GM21619 (cell line): ENCODE results near the gene CLCN1.

Experiments
- ATAC-seq: cut with Tn5 transposase; IDR thresholded peaks from one replicate; pipeline ENCODE4 v1.9.1; 2021; ENCODE audit not compliant: unreplicated experiment

Gene CLCN1

DNA sequence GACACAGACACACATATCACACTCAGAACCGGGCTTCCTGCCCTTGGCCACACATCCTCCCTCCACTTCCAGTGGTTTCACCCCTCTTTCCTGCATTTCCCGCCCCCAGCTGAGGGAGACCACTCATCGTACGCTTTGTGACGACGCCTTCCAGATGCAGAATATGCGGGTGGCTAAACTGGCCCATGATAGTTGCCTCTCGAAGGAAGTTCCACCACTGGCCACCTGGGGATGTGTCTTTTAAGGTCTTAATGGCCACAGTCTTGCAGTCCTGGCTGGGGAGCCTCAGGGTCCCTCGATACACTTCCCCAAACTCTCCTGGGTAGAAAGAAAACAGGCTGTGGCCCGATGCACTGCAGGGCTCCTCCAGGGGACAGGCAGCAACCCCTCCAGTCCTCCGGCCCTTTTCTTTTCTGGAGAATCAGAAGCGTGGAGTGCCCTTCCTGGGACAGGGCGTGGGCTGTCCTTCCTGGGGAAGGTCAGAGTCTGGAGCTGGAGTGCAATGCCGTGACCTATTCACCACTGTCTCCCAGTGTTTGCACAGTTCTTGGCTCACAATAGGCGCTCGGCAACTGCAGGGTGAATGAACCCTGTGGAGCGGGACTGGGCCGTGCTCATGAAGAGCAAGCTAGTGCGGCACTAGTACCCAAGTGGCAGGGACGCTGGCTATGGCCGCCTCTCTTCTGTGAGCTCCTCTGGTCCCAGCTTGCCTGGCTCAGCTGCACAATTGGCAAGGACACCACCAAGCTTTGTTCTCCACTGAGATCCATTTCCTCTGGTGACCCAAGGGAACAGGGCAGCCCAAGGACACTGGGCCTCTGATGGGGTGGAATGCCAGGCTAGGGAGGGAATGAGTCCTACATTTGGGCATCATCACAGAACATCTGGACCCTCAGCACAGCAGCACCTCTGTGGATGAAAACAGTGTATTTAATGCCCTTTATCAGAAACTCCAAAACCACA, 79.6 kb downstream of the CLCN1 start:
- no peak for ATAC-seq

GRCh38 chr7:143396182-143396581, 80.3 kb downstream of the CLCN1 start:
- no peak for ATAC-seq

- ATAC-seq: no peak
These were observed 81.0 kb downstream of the CLCN1 start for GRCh38 chr7:143396625-143397556.

DNA sequence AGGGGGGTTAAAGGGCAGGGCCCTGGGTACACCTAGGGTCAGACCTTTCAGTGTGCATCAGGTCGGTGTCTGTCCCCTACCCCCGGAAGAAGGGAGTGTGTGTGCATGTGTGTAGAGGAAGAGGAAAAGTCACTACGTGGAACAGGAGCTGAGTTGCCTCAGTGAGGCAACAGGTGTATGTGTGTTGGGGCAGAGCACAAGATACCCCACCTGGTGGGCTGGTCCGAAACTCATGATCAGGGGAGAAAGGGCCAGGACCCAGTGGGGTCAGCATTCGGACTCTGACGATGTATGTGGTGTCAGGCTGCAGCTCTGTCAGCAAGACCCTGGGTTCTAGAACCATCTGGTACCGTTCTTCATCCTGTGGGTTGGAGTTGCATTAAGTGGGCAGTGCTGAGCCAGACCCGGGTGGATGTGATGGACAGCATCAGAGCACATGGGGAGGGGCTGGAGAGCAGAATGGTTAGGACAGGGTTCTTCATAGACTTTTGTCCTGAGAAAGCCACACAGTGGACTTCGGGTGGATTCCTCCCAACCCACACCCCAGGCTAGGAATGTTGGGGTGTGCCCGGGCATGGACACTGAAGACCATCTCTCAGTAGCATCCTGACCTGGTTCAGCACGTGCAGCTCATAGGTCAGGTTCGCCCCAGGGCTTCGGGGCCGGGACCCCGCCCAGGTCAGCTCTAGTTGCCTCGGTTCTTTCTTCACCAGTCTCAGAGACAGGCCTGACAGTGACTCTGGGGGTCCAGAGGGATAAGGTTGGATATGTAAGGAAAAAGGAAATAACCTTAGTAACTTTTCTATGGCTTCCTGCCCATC, 82.0 kb downstream of the CLCN1 start:
- ATAC-seq: no peak

DNA sequence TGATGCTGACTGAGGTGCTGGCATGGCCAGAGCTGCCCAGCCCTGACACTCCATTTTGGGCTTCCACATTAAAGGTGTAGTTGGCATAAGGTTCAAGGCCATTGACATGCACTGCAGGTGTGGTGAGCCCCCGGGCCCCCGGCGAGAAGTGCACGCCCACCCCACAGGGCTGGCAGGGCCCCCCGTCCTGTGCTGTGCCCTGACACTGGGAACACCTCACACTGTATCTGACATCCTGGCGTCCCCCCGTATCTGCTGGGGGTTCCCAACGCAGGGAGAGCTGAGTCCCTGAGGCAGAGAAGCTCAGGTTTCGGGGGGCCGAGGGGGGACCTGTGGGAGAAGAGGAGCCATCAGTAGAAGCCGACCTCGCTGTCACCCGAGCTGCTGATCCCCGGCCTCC, 82.7 kb downstream of the CLCN1 start:
- no peak for ATAC-seq

- no peak for ATAC-seq
These were observed 83.2 kb downstream of the CLCN1 start for GRCh38 chr7:143399151-143399550.

DNA sequence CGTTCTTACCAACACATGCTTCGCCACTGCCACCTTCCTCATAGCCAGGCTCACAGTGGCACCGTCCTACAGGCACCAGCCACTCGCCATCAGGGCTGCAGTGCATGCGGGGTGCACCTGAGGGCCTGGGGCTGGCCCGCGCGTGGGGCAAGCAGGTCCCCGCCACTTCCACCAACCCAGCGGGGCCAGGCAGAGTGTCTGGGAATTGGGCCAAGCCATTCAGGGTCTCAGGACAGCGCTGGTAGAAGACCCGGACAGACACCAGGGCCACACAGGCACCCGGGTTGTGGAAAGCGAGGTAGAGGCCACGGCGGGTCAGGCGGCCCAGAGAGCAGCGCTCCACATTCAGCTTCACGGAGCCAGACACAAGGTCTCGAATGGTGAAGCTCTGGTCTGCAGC, 83.7 kb downstream of the CLCN1 start:
- ATAC-seq: no peak

DNA sequence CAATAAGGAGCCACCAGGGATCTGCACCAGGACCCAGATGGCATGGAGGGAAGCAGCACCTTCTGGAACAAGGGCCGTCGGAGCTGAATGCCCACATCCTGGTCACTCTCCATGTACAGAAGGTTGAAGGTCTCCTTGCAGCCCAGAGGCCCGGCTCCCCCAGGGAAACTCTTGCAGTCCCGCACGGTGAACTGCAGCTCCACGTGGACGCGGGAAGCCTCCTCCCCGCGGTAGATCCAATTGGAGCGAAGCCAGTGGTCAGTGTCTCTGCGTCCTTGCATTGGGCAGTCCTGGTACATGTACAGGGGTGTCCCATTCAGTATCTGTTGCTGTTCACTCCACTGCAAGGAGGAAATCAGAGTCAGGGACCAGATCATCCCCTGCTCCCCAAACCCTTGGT, 85.4 kb downstream of the CLCN1 start:
- no peak for ATAC-seq
